Loucy (cell line): Measurements from ENCODE around the gene TBCC.

ENCODE experiments used
- H2AFZ ChIP-seq: fragments of 200-600 bp; sonication (generic); 2 replicates; pipeline ENCODE4 v1.6.0; 2016; ENCODE audit warnings: antibody characterized with exemption, mild to moderate bottlenecking, low read length, moderate library complexity
- H3F3A ChIP-seq: fragments of 200-600 bp; 2 replicates; pipeline ENCODE4 v1.6.0; 2016; ENCODE audit warnings: antibody characterized with exemption, low read depth, mild to moderate bottlenecking
- H3K27me3 ChIP-seq: fragments of 200-600 bp; sonication (generic); 2 replicates; pipeline ENCODE4 v1.6.1; 2014; ENCODE audit warnings: low read length, mild to moderate bottlenecking; ENCODE audit not compliant: insufficient read depth, poor library complexity, severe bottlenecking
- H3K36me3 ChIP-seq: fragments of 200-600 bp; sonication (generic); 2 replicates; pipeline ENCODE4 v1.6.1; 2016; ENCODE audit warnings: low read length; ENCODE audit not compliant: insufficient read depth
- H3K4me1 ChIP-seq: fragments of 200-600 bp; sonication (generic); 2 replicates; pipeline ENCODE4 v1.5.1; 2014; ENCODE audit warnings: low read length, mild to moderate bottlenecking; ENCODE audit not compliant: insufficient read depth, poor library complexity, severe bottlenecking
- H3K4me2 ChIP-seq: fragments of 200-600 bp; sonication (generic); 2 replicates; pipeline ENCODE4 v1.6.0; 2014; ENCODE audit warnings: antibody characterized with exemption, low read length, low read depth, mild to moderate bottlenecking; ENCODE audit not compliant: poor library complexity, severe bottlenecking
- H3K4me3 ChIP-seq: fragments of 200-600 bp; sonication (generic); 2 replicates; pipeline ENCODE4 v1.5.1; 2014; ENCODE audit warnings: low read length, mild to moderate bottlenecking, mixed read lengths; ENCODE audit not compliant: poor library complexity, severe bottlenecking
- H3K79me2 ChIP-seq: fragments of 200-600 bp; sonication (generic); 2 replicates; pipeline ENCODE4 v1.6.1; 2014; ENCODE audit warnings: low read length; ENCODE audit not compliant: insufficient read depth
- H3K9ac ChIP-seq: fragments of 200-600 bp; sonication (generic); 2 replicates; pipeline ENCODE4 v1.6.0; 2014; ENCODE audit warnings: mild to moderate bottlenecking, low read depth, low read length, moderate library complexity; ENCODE audit not compliant: poor library complexity, severe bottlenecking
- H3K9me2 ChIP-seq: fragments of 200-600 bp; sonication (generic); replicated peaks from 2 replicates; pipeline ENCODE4 v1.6.1; 2016; ENCODE audit warnings: low read depth, low read length, mixed read lengths
- H3K9me3 ChIP-seq: fragments of 200-600 bp; sonication (generic); 2 replicates; pipeline ENCODE4 v1.6.1; 2014; ENCODE audit warnings: mild to moderate bottlenecking, antibody characterized with exemption, low read length, low read depth; ENCODE audit not compliant: insufficient read depth
- H4K20me1 ChIP-seq: fragments of 200-600 bp; sonication (generic); 2 replicates; pipeline ENCODE4 v1.6.0; 2014; ENCODE audit warnings: antibody characterized with exemption, low read length, mild to moderate bottlenecking; ENCODE audit not compliant: insufficient read depth, poor library complexity, severe bottlenecking
- CTCF ChIP-seq: fragments of 200-600 bp; sonication (generic); conservative IDR thresholded peaks from 2 replicates; pipeline ENCODE4 v1.5.1; 2014; ENCODE audit warnings: mild to moderate bottlenecking, antibody characterized with exemption, low read length
- EZH2phosphoT487 ChIP-seq: fragments of 200-600 bp; IDR thresholded peaks from 2 replicates; pipeline ENCODE4 v1.6.1; 2018; ENCODE audit warnings: antibody characterized with exemption, mild to moderate bottlenecking, moderate library complexity, borderline replicate concordance

Gene TBCC

GRCh38 chr6:42727087-42727611, 18.8 kb downstream of the TBCC start:
- H3K79me2 ChIP-seq: no peaks in the 10 kb centered on the region
- H3K9me3 ChIP-seq: no peaks in the 10 kb centered on the region
- peak overlapping the region; percentile 75 for H3K4me2 ChIP-seq
- peak overlapping the region; percentile 58 for H3K4me3 ChIP-seq
- H3K9ac ChIP-seq: peak overlapping the region; percentile 43
- no peaks in the 10 kb centered on the region for H3K36me3 ChIP-seq
- H3K4me1 ChIP-seq: peaks cover 7% of the 10 kb centered on the region
- no peaks in the 10 kb centered on the region for H4K20me1 ChIP-seq
- no peaks in the 10 kb centered on the region for H3K9me2 ChIP-seq
- no peaks in the 10 kb centered on the region for H3K27me3 ChIP-seq
- no peak for TF ChIP-seq CTCF
- no peak for TF ChIP-seq EZH2phosphoT487
- peak overlapping the region; percentile 96 for H2AFZ ChIP-seq
- no peaks in the 10 kb centered on the region for H3F3A ChIP-seq

GRCh38 chr6:42726485-42727086, 19.3 kb downstream of the TBCC start:
- H3K9me2 ChIP-seq: no peaks in the 10 kb centered on the region
- H3K4me2 ChIP-seq: peak overlapping the region; percentile 75
- peak overlapping the region; percentile 43 for H3K9ac ChIP-seq
- H3F3A ChIP-seq: no peaks in the 10 kb centered on the region
- no peaks in the 10 kb centered on the region for H3K79me2 ChIP-seq
- TF ChIP-seq EZH2phosphoT487 (no peak), CTCF (peak; percentile 91)
- no peaks in the 10 kb centered on the region for H3K36me3 ChIP-seq
- peak overlapping the region; percentile 96 for H2AFZ ChIP-seq
- H3K9me3 ChIP-seq: no peaks in the 10 kb centered on the region
- H3K4me3 ChIP-seq: peak overlapping the region; percentile 58
- H3K27me3 ChIP-seq: no peaks in the 10 kb centered on the region
- no peaks in the 10 kb centered on the region for H4K20me1 ChIP-seq
- H3K4me1 ChIP-seq: peaks cover 7% of the 10 kb centered on the region

GRCh38 chr6:42726026-42726425, 19.9 kb downstream of the TBCC start:
- Histone ChIP-seq H3F3A (no peaks in the 10 kb centered on the region), H3K79me2 (no peaks in the 10 kb centered on the region), H3K4me1 (peaks cover 7% of the 10 kb centered on the region), H4K20me1 (no peaks in the 10 kb centered on the region), H2AFZ (peak overlapping the region; percentile 96), H3K9ac (peak overlapping the region; percentile 43), H3K4me2 (peak overlapping the region; percentile 75), H3K9me2 (no peaks in the 10 kb centered on the region), H3K4me3 (peak overlapping the region; percentile 58), H3K27me3 (no peaks in the 10 kb centered on the region), H3K9me3 (no peaks in the 10 kb centered on the region), H3K36me3 (no peaks in the 10 kb centered on the region)
- TF ChIP-seq CTCF (no peak), EZH2phosphoT487 (no peak)
